NCI-H524 (cell line): ENCODE data around the gene PRKCE.
"Not testable (repeated sequence)": the region's sequence is repeated elsewhere in the genome, so short reads cannot be mapped to it uniquely, and the experiment has no call there.

Experiments used
- DNase-seq, 2 experiments: peaks; one replicate each; lab custom pipeline; 2025; lab: John Stamatoyannopoulos, UW

The PRKCE gene

GRCh38 chr2:46194856-46195255 is 543.4 kb downstream of the PRKCE start:
- no peak for DNase-seq

GRCh38 chr2:46195819-46196218 is 544.3 kb downstream of the PRKCE start:
- DNase-seq: no peak

GRCh38 chr2:46196871-46197462 is 545.5 kb downstream of the PRKCE start:
- no peak for DNase-seq

- DNase-seq: no peak
Measured at GRCh38 chr2:46197672-46198071, 546.2 kb downstream of the PRKCE start.

- DNase-seq: no peak
Measured at GRCh38 chr2:46198164-46198883, 546.8 kb downstream of the PRKCE start.

- DNase-seq: no peak
Measured at GRCh38 chr2:46198966-46199365, 547.5 kb downstream of the PRKCE start.

- no peak for DNase-seq
Measured at GRCh38 chr2:46200100-46200690, 548.7 kb downstream of the PRKCE start.

- no peak for DNase-seq
Measured at GRCh38 chr2:46200861-46201605, 549.6 kb downstream of the PRKCE start.

- DNase-seq: no peak
Measured at GRCh38 chr2:46202453-46202852, 551.0 kb downstream of the PRKCE start.

- no peak for DNase-seq
Measured at GRCh38 chr2:46202987-46203386, 551.5 kb downstream of the PRKCE start.

GRCh38 chr2:46203636-46204035 is 552.2 kb downstream of the PRKCE start:
- DNase-seq: not testable (repeated sequence)

GRCh38 chr2:46207591-46207990 is 556.1 kb downstream of the PRKCE start:
- no peak for DNase-seq

- DNase-seq: no peak
Measured at GRCh38 chr2:46208766-46209165, 557.3 kb downstream of the PRKCE start.

GRCh38 chr2:46210063-46210462 is 558.6 kb downstream of the PRKCE start:
- DNase-seq: no peak

GRCh38 chr2:46211461-46211860 is 560.0 kb downstream of the PRKCE start:
- DNase-seq: no peak

- DNase-seq: peak in 1 of 2 experiments; percentile 20
Measured at GRCh38 chr2:46213906-46214305, 562.4 kb downstream of the PRKCE start.

- no peak for DNase-seq
Measured at GRCh38 chr2:46216213-46216612, 564.7 kb downstream of the PRKCE start.

GRCh38 chr2:46223514-46223913 is 572.0 kb downstream of the PRKCE start:
- not testable (repeated sequence) for DNase-seq

GRCh38 chr2:46225150-46225625 is 573.7 kb downstream of the PRKCE start:
- DNase-seq: no peak

GRCh38 chr2:46225730-46226129 is 574.3 kb downstream of the PRKCE start:
- no peak for DNase-seq

GRCh38 chr2:46226620-46227019 is 575.1 kb downstream of the PRKCE start:
- no peak for DNase-seq

GRCh38 chr2:46227022-46227421 is 575.5 kb downstream of the PRKCE start:
- no peak for DNase-seq
